Panc1 (cell line): ENCODE results near the gene COMMD1.

Experiments
- POLR2AphosphoS5 ChIP-seq: IDR thresholded peaks from 2 replicates; pipeline ENCODE4 v1.6.1; 2012; ENCODE audit warnings: mild to moderate bottlenecking, low read depth, low read length, moderate library complexity
- SIN3A ChIP-seq: IDR thresholded peaks from 2 replicates; pipeline ENCODE4 v1.6.1; 2012; ENCODE audit warnings: low read depth, mild to moderate bottlenecking, low read length, moderate library complexity, borderline replicate concordance; ENCODE audit not compliant: insufficient read depth
- TCF7L2 ChIP-seq: IDR thresholded peaks from 2 replicates; pipeline ENCODE4 v1.6.1; 2011; ENCODE audit warnings: mild to moderate bottlenecking, low read depth, low read length, inconsistent platforms
- TF ChIP-seq, protein P1 (sequence below): fragments of 450-650 bp; IDR thresholded peaks from 2 replicates; pipeline ENCODE4 v1.5.1; 2017; ENCODE audit warnings: mild to moderate bottlenecking

DNA sequence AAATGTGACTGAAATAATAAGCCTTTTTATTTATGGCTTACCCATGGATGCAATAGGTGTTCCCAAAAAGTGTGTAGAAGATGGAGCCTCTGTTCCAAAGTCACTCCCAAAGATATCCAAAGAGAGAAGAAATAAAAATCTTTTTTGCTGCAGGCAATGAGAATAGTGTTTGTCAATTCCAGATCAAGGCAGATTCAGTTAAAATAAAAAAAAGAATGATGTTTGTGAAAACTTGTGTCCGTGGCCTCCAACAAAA lies 43.9 kb downstream of the COMMD1 start:
- TF ChIP-seq, protein P1, sequence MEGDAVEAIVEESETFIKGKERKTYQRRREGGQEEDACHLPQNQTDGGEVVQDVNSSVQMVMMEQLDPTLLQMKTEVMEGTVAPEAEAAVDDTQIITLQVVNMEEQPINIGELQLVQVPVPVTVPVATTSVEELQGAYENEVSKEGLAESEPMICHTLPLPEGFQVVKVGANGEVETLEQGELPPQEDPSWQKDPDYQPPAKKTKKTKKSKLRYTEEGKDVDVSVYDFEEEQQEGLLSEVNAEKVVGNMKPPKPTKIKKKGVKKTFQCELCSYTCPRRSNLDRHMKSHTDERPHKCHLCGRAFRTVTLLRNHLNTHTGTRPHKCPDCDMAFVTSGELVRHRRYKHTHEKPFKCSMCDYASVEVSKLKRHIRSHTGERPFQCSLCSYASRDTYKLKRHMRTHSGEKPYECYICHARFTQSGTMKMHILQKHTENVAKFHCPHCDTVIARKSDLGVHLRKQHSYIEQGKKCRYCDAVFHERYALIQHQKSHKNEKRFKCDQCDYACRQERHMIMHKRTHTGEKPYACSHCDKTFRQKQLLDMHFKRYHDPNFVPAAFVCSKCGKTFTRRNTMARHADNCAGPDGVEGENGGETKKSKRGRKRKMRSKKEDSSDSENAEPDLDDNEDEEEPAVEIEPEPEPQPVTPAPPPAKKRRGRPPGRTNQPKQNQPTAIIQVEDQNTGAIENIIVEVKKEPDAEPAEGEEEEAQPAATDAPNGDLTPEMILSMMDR: no peak
- TF ChIP-seq TCF7L2 (no peak), POLR2AphosphoS5 (no peak), SIN3A (no peak)
